Measurements from ENCODE around the gene SOBP.

Gene SOBP

GRCh38 chr6:107624050-107624449 lies 134.1 kb downstream of the SOBP start:
- no peak overlapping the region for H3K9ac ChIP-seq (ENCODE audit: low read length)
- no peak overlapping the region for H3K4me3 ChIP-seq (ENCODE audit: low read length)
- no peak overlapping the region for H3K27ac ChIP-seq (ENCODE audit: low read depth, low read length)
- H3K36me3 ChIP-seq (ENCODE audit: control insufficient read depth, insufficient read depth, low read length), result no peaks in the 10 kb centered on the region
- H3K27me3 ChIP-seq (ENCODE audit: control insufficient read depth, insufficient read depth, low read length), result no peaks in the 10 kb centered on the region
- peaks cover 5% of the 10 kb centered on the region for H3K4me1 ChIP-seq (ENCODE audit: control insufficient read depth, insufficient read depth, low read length)

- Histone ChIP-seq H3K4me3 (ENCODE audit: low read length) (no peak overlapping the region), H3K36me3 (ENCODE audit: control insufficient read depth, insufficient read depth, low read length) (no peaks in the 10 kb centered on the region), H3K9ac (ENCODE audit: low read length) (no peak overlapping the region), H3K27me3 (ENCODE audit: control insufficient read depth, insufficient read depth, low read length) (no peaks in the 10 kb centered on the region), H3K27ac (ENCODE audit: low read depth, low read length) (no peak overlapping the region), H3K4me1 (ENCODE audit: control insufficient read depth, insufficient read depth, low read length) (peaks cover 9% of the 10 kb centered on the region)
Measured at GRCh38 chr6:107624541-107624940, 134.6 kb downstream of the SOBP start.

- Histone ChIP-seq H3K9ac (ENCODE audit: low read length) (no peak overlapping the region), H3K27ac (ENCODE audit: low read depth, low read length) (no peak overlapping the region), H3K4me3 (ENCODE audit: low read length) (no peak overlapping the region), H3K36me3 (ENCODE audit: control insufficient read depth, insufficient read depth, low read length) (no peaks in the 10 kb centered on the region), H3K27me3 (ENCODE audit: control insufficient read depth, insufficient read depth, low read length) (no peaks in the 10 kb centered on the region), H3K4me1 (ENCODE audit: control insufficient read depth, insufficient read depth, low read length) (peaks cover 9% of the 10 kb centered on the region)
Measured at GRCh38 chr6:107625264-107625663, 135.3 kb downstream of the SOBP start.

GRCh38 chr6:107626645-107627044 lies 136.7 kb downstream of the SOBP start:
- no peaks in the 10 kb centered on the region for H3K36me3 ChIP-seq (ENCODE audit: control insufficient read depth, insufficient read depth, low read length)
- H3K4me1 ChIP-seq (ENCODE audit: control insufficient read depth, insufficient read depth, low read length), result peaks cover 9% of the 10 kb centered on the region

GRCh38 chr6:107627969-107628368 lies 138.1 kb downstream of the SOBP start:
- H3K4me3 ChIP-seq (ENCODE audit: low read length), result no peak overlapping the region
- H3K36me3 ChIP-seq (ENCODE audit: control insufficient read depth, insufficient read depth, low read length), result no peaks in the 10 kb centered on the region
- peaks cover 9% of the 10 kb centered on the region for H3K4me1 ChIP-seq (ENCODE audit: control insufficient read depth, insufficient read depth, low read length)
- H3K9ac ChIP-seq (ENCODE audit: low read length), result no peak overlapping the region
- no peaks in the 10 kb centered on the region for H3K27me3 ChIP-seq (ENCODE audit: control insufficient read depth, insufficient read depth, low read length)
- peak overlapping the region; percentile 19 for H3K27ac ChIP-seq (ENCODE audit: low read depth, low read length)

More at GRCh38 chr6:107626645-107627044, 136.7 kb downstream of the SOBP start:
- H3K27me3 ChIP-seq (ENCODE audit: control insufficient read depth, insufficient read depth, low read length), result no peaks in the 10 kb centered on the region
- no peak overlapping the region for H3K4me3 ChIP-seq (ENCODE audit: low read length)
- H3K9ac ChIP-seq (ENCODE audit: low read length), result no peak overlapping the region
- no peak overlapping the region for H3K27ac ChIP-seq (ENCODE audit: low read depth, low read length)

GRCh38 chr6:107628878-107629277 lies 139.0 kb downstream of the SOBP start:
- Histone ChIP-seq H3K27me3 (ENCODE audit: control insufficient read depth, insufficient read depth, low read length) (no peaks in the 10 kb centered on the region), H3K4me3 (ENCODE audit: low read length) (no peak overlapping the region), H3K9ac (ENCODE audit: low read length) (no peak overlapping the region), H3K36me3 (ENCODE audit: control insufficient read depth, insufficient read depth, low read length) (no peaks in the 10 kb centered on the region), H3K4me1 (ENCODE audit: control insufficient read depth, insufficient read depth, low read length) (peaks cover 9% of the 10 kb centered on the region), H3K27ac (ENCODE audit: low read depth, low read length) (no peak overlapping the region)

- peaks cover 9% of the 10 kb centered on the region for H3K4me1 ChIP-seq (ENCODE audit: control insufficient read depth, insufficient read depth, low read length)
- H3K4me3 ChIP-seq (ENCODE audit: low read length), result no peak overlapping the region
- no peaks in the 10 kb centered on the region for H3K36me3 ChIP-seq (ENCODE audit: control insufficient read depth, insufficient read depth, low read length)
- no peak overlapping the region for H3K27ac ChIP-seq (ENCODE audit: low read depth, low read length)
- H3K27me3 ChIP-seq (ENCODE audit: control insufficient read depth, insufficient read depth, low read length), result peaks cover 4% of the 10 kb centered on the region
- no peak overlapping the region for H3K9ac ChIP-seq (ENCODE audit: low read length)
Measured at GRCh38 chr6:107629548-107630129, 139.7 kb downstream of the SOBP start.

GRCh38 chr6:107630348-107630977 lies 140.5 kb downstream of the SOBP start:
- Histone ChIP-seq H3K4me1 (ENCODE audit: control insufficient read depth, insufficient read depth, low read length) (peaks cover 9% of the 10 kb centered on the region), H3K4me3 (ENCODE audit: low read length) (no peak overlapping the region), H3K9ac (ENCODE audit: low read length) (no peak overlapping the region), H3K36me3 (ENCODE audit: control insufficient read depth, insufficient read depth, low read length) (no peaks in the 10 kb centered on the region), H3K27me3 (ENCODE audit: control insufficient read depth, insufficient read depth, low read length) (peaks cover 8% of the 10 kb centered on the region), H3K27ac (ENCODE audit: low read depth, low read length) (no peak overlapping the region)

- H3K4me1 ChIP-seq (ENCODE audit: control insufficient read depth, insufficient read depth, low read length), result peaks cover 9% of the 10 kb centered on the region
- peaks cover 8% of the 10 kb centered on the region for H3K27me3 ChIP-seq (ENCODE audit: control insufficient read depth, insufficient read depth, low read length)
- H3K4me3 ChIP-seq (ENCODE audit: low read length), result no peak overlapping the region
- no peaks in the 10 kb centered on the region for H3K36me3 ChIP-seq (ENCODE audit: control insufficient read depth, insufficient read depth, low read length)
- H3K27ac ChIP-seq (ENCODE audit: low read depth, low read length), result no peak overlapping the region
- H3K9ac ChIP-seq (ENCODE audit: low read length), result no peak overlapping the region
Measured at GRCh38 chr6:107632381-107633136, 142.6 kb downstream of the SOBP start.

- no peaks in the 10 kb centered on the region for H3K36me3 ChIP-seq (ENCODE audit: control insufficient read depth, insufficient read depth, low read length)
- no peak overlapping the region for H3K4me3 ChIP-seq (ENCODE audit: low read length)
- H3K27me3 ChIP-seq (ENCODE audit: control insufficient read depth, insufficient read depth, low read length), result peaks cover 8% of the 10 kb centered on the region
- no peak overlapping the region for H3K27ac ChIP-seq (ENCODE audit: low read depth, low read length)
- no peak overlapping the region for H3K9ac ChIP-seq (ENCODE audit: low read length)
- H3K4me1 ChIP-seq (ENCODE audit: control insufficient read depth, insufficient read depth, low read length), result peaks cover 4% of the 10 kb centered on the region
Measured at GRCh38 chr6:107633680-107634323, 143.9 kb downstream of the SOBP start.

- Histone ChIP-seq H3K36me3 (ENCODE audit: control insufficient read depth, insufficient read depth, low read length) (no peaks in the 10 kb centered on the region), H3K4me3 (ENCODE audit: low read length) (peak overlapping the region; percentile 32)
Measured at GRCh38 chr6:107634324-107635056, 144.6 kb downstream of the SOBP start.

GRCh38 chr6:107635057-107635515 lies 145.2 kb downstream of the SOBP start:
- H3K9ac ChIP-seq (ENCODE audit: low read length), result no peak overlapping the region
- H3K27me3 ChIP-seq (ENCODE audit: control insufficient read depth, insufficient read depth, low read length), result peaks cover 8% of the 10 kb centered on the region
- no peak overlapping the region for H3K4me3 ChIP-seq (ENCODE audit: low read length)
- no peaks in the 10 kb centered on the region for H3K4me1 ChIP-seq (ENCODE audit: control insufficient read depth, insufficient read depth, low read length)
- no peak overlapping the region for H3K27ac ChIP-seq (ENCODE audit: low read depth, low read length)
- H3K36me3 ChIP-seq (ENCODE audit: control insufficient read depth, insufficient read depth, low read length), result no peaks in the 10 kb centered on the region

More at GRCh38 chr6:107634324-107635056, 144.6 kb downstream of the SOBP start:
- Histone ChIP-seq H3K27me3 (ENCODE audit: control insufficient read depth, insufficient read depth, low read length) (peaks cover 8% of the 10 kb centered on the region), H3K9ac (ENCODE audit: low read length) (no peak overlapping the region), H3K27ac (ENCODE audit: low read depth, low read length) (no peak overlapping the region), H3K4me1 (ENCODE audit: control insufficient read depth, insufficient read depth, low read length) (peaks cover under 1% of the 10 kb centered on the region)

All from rectal smooth muscle tissue (tissue), 1 donor.